PC-3 (cell line): ENCODE data around the gene GH1. TPM values are rescaled to one million over a fixed set of nuclear protein-coding genes. Genes with fewer than 3 reads are reported as not detected.
A peak's percentile ranks its signal among the peaks of the same experiment; 100 is the strongest.
"Not testable (repeated sequence)": the region's sequence is repeated elsewhere in the genome, so short reads cannot be mapped to it uniquely, and the experiment has no call there.

Experiments used
- ATAC-seq: fragments of 200-7000 bp; cut with Tn5 transposase; 2 replicates; pipeline ENCODE4 v1.9.1; 2020; ENCODE audit warnings: mild to moderate bottlenecking, moderate library complexity
- BruUV-seq: library from RNA; stranded (reverse); fragments of 400-500 nt; replicated peaks from 2 replicates; lab custom pipeline; 2021; lab: Mats Ljungman, UMichigan
- CTCF ChIA-PET: fragments of 300-600 bp; sonication (Branson Sonifier 250); formaldehyde crosslinking; loops from one replicate; lab custom pipeline; 2022; ENCODE audit warnings: antibody characterized with exemption; lab: Charles Lee
- POLR2A ChIA-PET: fragments of 300-600 bp; sonication (Branson Sonifier 250); formaldehyde crosslinking; loops from one replicate; lab custom pipeline; 2022; ENCODE audit warnings: antibody characterized with exemption; ENCODE audit not compliant: unreplicated experiment; lab: Charles Lee
- DNase-seq: peaks from one replicate; pipeline ENCODE4 v3.0.0-alpha.2; 2015
- H2AFZ ChIP-seq: fragments of 300-600 bp; sonication (generic); 2 replicates; pipeline ENCODE4 v1.6.0; 2016; ENCODE audit warnings: antibody characterized with exemption, low read length
- H3F3A ChIP-seq: fragments of 300-600 bp; sonication (generic); one replicate; pipeline ENCODE4 v1.6.0; 2017; ENCODE audit warnings: antibody characterized with exemption, low read length, control low read depth, mild to moderate bottlenecking; ENCODE audit not compliant: unreplicated experiment
- H3K27ac ChIP-seq: fragments of 300-600 bp; sonication (generic); 2 replicates; pipeline ENCODE4 v1.5.1; 2016; ENCODE audit warnings: mild to moderate bottlenecking, low read length
- H3K27me3 ChIP-seq: fragments of 300-600 bp; sonication (generic); 2 replicates; pipeline ENCODE4 v1.6.1; 2016; ENCODE audit warnings: low read length, mixed read lengths
- H3K36me3 ChIP-seq: fragments of 300-600 bp; sonication (generic); 2 replicates; pipeline ENCODE4 v1.6.1; 2016; ENCODE audit warnings: low read depth, mixed run types, low read length, mixed read lengths
- H3K4me1 ChIP-seq: fragments of 300-600 bp; sonication (generic); 2 replicates; pipeline ENCODE4 v1.5.1; 2016; ENCODE audit warnings: low read length; ENCODE audit not compliant: insufficient read depth
- H3K4me2 ChIP-seq: fragments of 300-600 bp; sonication (generic); 2 replicates; pipeline ENCODE4 v1.6.0; 2016; ENCODE audit warnings: low read length
- H3K4me3 ChIP-seq: fragments of 300-600 bp; sonication (generic); 2 replicates; pipeline ENCODE4 v1.5.1; 2016; ENCODE audit warnings: mild to moderate bottlenecking, low read length, mixed read lengths
- H3K79me2 ChIP-seq: fragments of 300-600 bp; sonication (generic); 2 replicates; pipeline ENCODE4 v1.6.1; 2017; ENCODE audit warnings: low read length, mixed read lengths
- H3K9ac ChIP-seq: fragments of 300-600 bp; sonication (generic); 2 replicates; pipeline ENCODE4 v1.6.0; 2016; ENCODE audit warnings: mild to moderate bottlenecking, low read length
- H3K9me2 ChIP-seq: fragments of 300-600 bp; sonication (generic); replicated peaks from 2 replicates; pipeline ENCODE4 v1.6.1; 2016; ENCODE audit warnings: mixed run types, low read length, mixed read lengths
- H3K9me3 ChIP-seq: fragments of 300-600 bp; sonication (generic); 2 replicates; pipeline ENCODE4 v1.6.1; 2016; ENCODE audit warnings: low read length, mixed read lengths
- H4K20me1 ChIP-seq: fragments of 300-600 bp; sonication (generic); 2 replicates; pipeline ENCODE4 v1.6.1; 2016; ENCODE audit warnings: low read length, mixed read lengths
- EZH2 ChIP-seq: fragments of 300-600 bp; sonication (generic); IDR thresholded peaks from one replicate; pipeline ENCODE4 v1.6.1; 2017; ENCODE audit warnings: antibody characterized with exemption, mild to moderate bottlenecking, low read length; ENCODE audit not compliant: unreplicated experiment
- EZH2phosphoT487 ChIP-seq: fragments of 300-600 bp; sonication (generic); IDR thresholded peaks from 2 replicates; pipeline ENCODE4 v1.6.1; 2018; ENCODE audit warnings: mild to moderate bottlenecking, antibody characterized with exemption, low read length, borderline replicate concordance
- intact Hi-C: fragments of 100-400 bp; cut with micrococcal nuclease; formaldehyde crosslinking; loops from 2 replicates; pipeline ENCODE4 v1.9.0; 2023
- total RNA-seq: library from RNA; depleted of rRNA; stranded (reverse); fragments of >200 nt; gene quantifications from 2 replicates; pipeline ENCODE4 v1.2.3, GENCODE V29; 2014
- TF ChIP-seq, protein P1 (sequence below): fragments of 300-600 bp; sonication (generic); conservative IDR thresholded peaks from 2 replicates; pipeline ENCODE4 v1.5.1; 2017; ENCODE audit warnings: antibody characterized with exemption, low read depth, mild to moderate bottlenecking, low read length

GH1 gene
- total RNA-seq, 1 experiment from 2014 or later = not detected

DNA sequence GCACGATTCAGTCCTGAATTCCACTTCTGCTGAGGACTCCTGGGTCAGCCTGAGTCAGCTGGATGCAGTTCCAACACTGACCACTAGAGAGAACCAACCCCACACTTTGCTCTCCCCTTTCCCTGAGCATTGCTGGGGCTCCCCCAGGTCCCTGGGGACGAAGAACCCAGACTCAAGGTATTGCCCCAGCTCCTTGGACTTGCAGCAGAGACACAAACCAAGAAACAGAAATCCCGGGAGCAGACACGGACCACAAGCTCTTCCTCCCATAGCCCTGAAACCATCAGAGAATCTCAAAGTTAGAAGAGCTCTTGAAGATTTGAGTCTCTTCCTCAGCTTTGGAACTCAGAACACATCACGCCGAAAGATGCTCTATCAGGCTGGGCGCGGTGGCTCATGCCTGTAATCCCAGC lies 678 bp upstream of the GH1 start:
- no peak overlapping the region for H3K4me2 ChIP-seq
- no peaks in the 10 kb centered on the region for H4K20me1 ChIP-seq
- peak; percentile 76 for DNase-seq
- no peaks in the 10 kb centered on the region for H3K79me2 ChIP-seq
- ATAC-seq = peak; percentile 95
- no peak overlapping the region for H3K9ac ChIP-seq
- BruUV-seq = no TSS peak
- no peaks in the 10 kb centered on the region for H3K4me1 ChIP-seq
- TF ChIP-seq, protein P1, sequence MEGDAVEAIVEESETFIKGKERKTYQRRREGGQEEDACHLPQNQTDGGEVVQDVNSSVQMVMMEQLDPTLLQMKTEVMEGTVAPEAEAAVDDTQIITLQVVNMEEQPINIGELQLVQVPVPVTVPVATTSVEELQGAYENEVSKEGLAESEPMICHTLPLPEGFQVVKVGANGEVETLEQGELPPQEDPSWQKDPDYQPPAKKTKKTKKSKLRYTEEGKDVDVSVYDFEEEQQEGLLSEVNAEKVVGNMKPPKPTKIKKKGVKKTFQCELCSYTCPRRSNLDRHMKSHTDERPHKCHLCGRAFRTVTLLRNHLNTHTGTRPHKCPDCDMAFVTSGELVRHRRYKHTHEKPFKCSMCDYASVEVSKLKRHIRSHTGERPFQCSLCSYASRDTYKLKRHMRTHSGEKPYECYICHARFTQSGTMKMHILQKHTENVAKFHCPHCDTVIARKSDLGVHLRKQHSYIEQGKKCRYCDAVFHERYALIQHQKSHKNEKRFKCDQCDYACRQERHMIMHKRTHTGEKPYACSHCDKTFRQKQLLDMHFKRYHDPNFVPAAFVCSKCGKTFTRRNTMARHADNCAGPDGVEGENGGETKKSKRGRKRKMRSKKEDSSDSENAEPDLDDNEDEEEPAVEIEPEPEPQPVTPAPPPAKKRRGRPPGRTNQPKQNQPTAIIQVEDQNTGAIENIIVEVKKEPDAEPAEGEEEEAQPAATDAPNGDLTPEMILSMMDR = peak; percentile 91
- TF ChIP-seq EZH2 = no peak
- H3K27ac ChIP-seq = no peak overlapping the region
- no peaks in the 10 kb centered on the region for H3K9me3 ChIP-seq
- POLR2A ChIA-PET = no interaction called here
- H2AFZ ChIP-seq = no peak overlapping the region
- no peaks in the 10 kb centered on the region for H3F3A ChIP-seq
- H3K36me3 ChIP-seq = no peaks in the 10 kb centered on the region
- H3K27me3 ChIP-seq = peaks cover 14% of the 10 kb centered on the region; the same call in 1 of the 2 replicates
- no peak overlapping the region for H3K4me3 ChIP-seq
- no peaks in the 10 kb centered on the region for H3K9me2 ChIP-seq
- intact Hi-C loops = loop anchor here (1.0 to 10.0 kb wide), 6 partner anchors 33 to 365 kb away; no protein-coding TSS in a partner anchor
- CTCF ChIA-PET = interaction anchor here (0.6 to 3.2 kb wide), 14 partner anchors 10 to 214 kb away, joined by 3 to 33 read pairs (median 3); no protein-coding TSS in a partner anchor

GRCh38 chr17:63918305-63918704 lies 334 bp downstream of the GH1 start:
- Histone ChIP-seq H2AFZ (no peak overlapping the region), H3K79me2 (no peaks in the 10 kb centered on the region), H3K27me3 (peaks cover 14% of the 10 kb centered on the region; the same call in 1 of the 2 replicates), H3K27ac (no peak overlapping the region), H3F3A (no peaks in the 10 kb centered on the region), H4K20me1 (no peaks in the 10 kb centered on the region), H3K9ac (no peak overlapping the region), H3K4me3 (no peak overlapping the region), H3K36me3 (no peaks in the 10 kb centered on the region), H3K4me1 (no peaks in the 10 kb centered on the region), H3K4me2 (no peak overlapping the region), H3K9me3 (no peaks in the 10 kb centered on the region), H3K9me2 (no peaks in the 10 kb centered on the region)
- ChIA-PET POLR2A (interaction anchor here (0.6 kb wide), 1 partner anchor 103 kb away, joined by 4 read pairs; no protein-coding TSS in a partner anchor), CTCF (interaction anchor here (1.0 to 3.2 kb wide), 7 partner anchors 14 to 215 kb away, joined by 3 to 33 read pairs (median 4); no protein-coding TSS in a partner anchor)
- intact Hi-C loops = loop anchor here (2.0 to 10.0 kb wide), 4 partner anchors 34 to 366 kb away; no protein-coding TSS in a partner anchor
- TF ChIP-seq, protein P1 = peak; percentile 24; the same call in 1 of the 2 replicates
- TF ChIP-seq EZH2phosphoT487 (no peak), EZH2 (no peak)
- ATAC-seq = peak; percentile 42; the same call in 1 of the 2 replicates
- DNase-seq = peak; percentile 14
- BruUV-seq = no TSS peak

DNA sequence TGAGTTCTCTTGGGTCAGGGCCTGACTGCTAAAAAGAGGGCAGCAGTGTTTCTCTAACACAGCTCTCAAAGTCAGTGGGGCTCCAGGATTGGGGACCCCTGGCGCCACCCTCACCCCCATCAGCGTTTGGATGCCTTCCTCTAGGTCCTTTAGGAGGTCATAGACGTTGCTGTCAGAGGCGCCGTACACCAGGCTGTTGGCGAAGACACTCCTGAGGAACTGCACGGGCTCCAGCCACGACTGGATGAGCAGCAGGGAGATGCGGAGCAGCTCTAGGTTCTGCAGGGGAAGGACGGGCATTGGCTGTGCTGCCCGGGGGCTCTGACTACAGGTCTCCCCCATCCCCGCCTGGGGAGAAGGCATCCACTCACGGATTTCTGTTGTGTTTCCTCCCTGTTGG lies 993 bp downstream of the GH1 start:
- ATAC-seq = no peak

DNA sequence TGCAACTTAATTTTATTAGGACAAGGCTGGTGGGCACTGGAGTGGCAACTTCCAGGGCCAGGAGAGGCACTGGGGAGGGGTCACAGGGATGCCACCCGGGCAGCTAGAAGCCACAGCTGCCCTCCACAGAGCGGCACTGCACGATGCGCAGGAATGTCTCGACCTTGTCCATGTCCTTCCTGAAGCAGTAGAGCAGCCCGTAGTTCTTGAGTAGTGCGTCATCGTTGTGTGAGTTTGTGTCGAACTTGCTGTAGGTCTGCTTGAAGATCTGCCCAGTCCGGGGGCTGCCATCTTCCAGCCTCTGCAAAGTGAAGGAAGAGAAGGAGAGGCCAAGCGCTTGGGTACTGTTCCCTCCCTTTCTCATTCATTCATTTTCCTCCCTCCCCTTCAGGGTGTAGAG lies 1.4 kb downstream of the GH1 start:
- CTCF ChIA-PET, DNase-seq, H3K9me3 ChIP-seq, BruUV-seq, H4K20me1 ChIP-seq, H3K4me1 ChIP-seq, POLR2A ChIA-PET, ATAC-seq, H3K27ac ChIP-seq, H3K4me3 ChIP-seq, H3K36me3 ChIP-seq, H3F3A ChIP-seq, H3K79me2 ChIP-seq, H3K4me2 ChIP-seq, H3K9ac ChIP-seq, H3K9me2 ChIP-seq, H2AFZ ChIP-seq: not testable (repeated sequence)
- intact Hi-C loops = loop anchor here (5.0 to 10.0 kb wide), 2 partner anchors 35 to 368 kb away; no protein-coding TSS in a partner anchor
- peaks cover 14% of the 10 kb centered on the region; the same call in 1 of the 2 replicates for H3K27me3 ChIP-seq

More for the DNA sequence above, 993 bp downstream of the GH1 start:
- CTCF ChIA-PET = interaction anchor here (1.0 to 3.2 kb wide), 2 partner anchors 33 to 108 kb away, joined by 4 to 22 read pairs; no protein-coding TSS in a partner anchor
- Histone ChIP-seq H3K27me3 (peaks cover 14% of the 10 kb centered on the region; the same call in 1 of the 2 replicates), H3F3A (no peaks in the 10 kb centered on the region), H3K4me3 (no peak overlapping the region), H3K9me2 (no peaks in the 10 kb centered on the region), H3K27ac (no peak overlapping the region), H3K4me2 (no peak overlapping the region), H3K36me3 (no peaks in the 10 kb centered on the region), H3K79me2 (no peaks in the 10 kb centered on the region), H3K4me1 (no peaks in the 10 kb centered on the region), H2AFZ (no peak overlapping the region), H3K9ac (no peak overlapping the region), H4K20me1 (no peaks in the 10 kb centered on the region), H3K9me3 (no peaks in the 10 kb centered on the region)
- no TSS peak for BruUV-seq
- intact Hi-C loops = loop anchor here (2.0 to 10.0 kb wide), 4 partner anchors 35 to 367 kb away; no protein-coding TSS in a partner anchor
- TF ChIP-seq, protein P1 = no peak
- no peak for TF ChIP-seq EZH2phosphoT487
- TF ChIP-seq EZH2 = no peak
- POLR2A ChIA-PET = no interaction called here
- DNase-seq = no peak
